ENCODE measurements around the gene PSMC1.

The PSMC1 gene

DNA sequence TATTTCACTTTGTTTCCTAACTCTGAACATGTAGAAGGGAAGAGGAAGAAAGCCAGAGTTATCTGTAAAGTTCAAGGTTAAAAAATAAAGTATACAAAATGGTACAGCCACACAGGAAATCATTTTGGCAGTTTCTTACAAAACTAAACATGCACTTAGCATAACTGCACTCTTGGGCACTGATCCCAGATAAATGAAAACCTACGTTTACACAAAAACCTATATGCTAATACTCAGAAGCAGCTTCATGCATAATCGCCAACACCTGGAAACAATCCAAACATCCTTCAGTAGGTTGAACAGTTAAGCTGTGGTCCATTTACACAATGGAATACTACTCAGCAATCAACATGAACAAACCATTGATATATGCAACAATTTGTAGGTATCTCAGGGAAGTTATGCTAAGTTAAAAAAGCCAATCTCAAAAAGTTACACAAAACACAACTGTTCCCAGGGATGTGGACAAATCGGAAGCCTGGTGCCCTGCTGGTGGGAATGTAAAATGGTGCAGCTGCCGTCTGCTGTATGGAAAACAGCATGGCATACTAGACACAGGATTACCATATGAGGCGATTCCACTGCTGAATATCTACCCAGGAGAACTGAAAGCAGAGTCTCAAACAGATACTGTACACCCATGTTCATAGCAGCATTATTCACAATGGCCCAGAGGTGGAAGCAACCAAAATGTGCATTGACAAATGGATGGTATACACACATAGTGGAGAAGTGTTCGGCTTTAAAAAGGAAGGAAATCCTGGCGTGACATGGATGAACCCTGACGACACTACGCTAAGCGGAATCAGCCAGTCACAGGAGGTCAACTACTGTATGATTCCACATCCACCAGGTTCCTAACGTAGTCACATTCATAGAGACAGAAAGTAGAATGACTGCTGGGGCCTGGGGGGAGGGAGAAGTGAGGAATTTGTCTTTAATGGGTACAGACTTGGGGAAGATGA is 37.7 kb downstream of the PSMC1 start:
- no peak for DNase-seq (ENCODE audit: low read depth)
- H3K4me3 ChIP-seq (ENCODE audit: low read depth, low read length) = no peak overlapping the region
- in situ Hi-C loops (cut with HindIII; ENCODE audit: low sequenced_read_pairs) = no loop called here
- TF ChIP-seq, protein P1, sequence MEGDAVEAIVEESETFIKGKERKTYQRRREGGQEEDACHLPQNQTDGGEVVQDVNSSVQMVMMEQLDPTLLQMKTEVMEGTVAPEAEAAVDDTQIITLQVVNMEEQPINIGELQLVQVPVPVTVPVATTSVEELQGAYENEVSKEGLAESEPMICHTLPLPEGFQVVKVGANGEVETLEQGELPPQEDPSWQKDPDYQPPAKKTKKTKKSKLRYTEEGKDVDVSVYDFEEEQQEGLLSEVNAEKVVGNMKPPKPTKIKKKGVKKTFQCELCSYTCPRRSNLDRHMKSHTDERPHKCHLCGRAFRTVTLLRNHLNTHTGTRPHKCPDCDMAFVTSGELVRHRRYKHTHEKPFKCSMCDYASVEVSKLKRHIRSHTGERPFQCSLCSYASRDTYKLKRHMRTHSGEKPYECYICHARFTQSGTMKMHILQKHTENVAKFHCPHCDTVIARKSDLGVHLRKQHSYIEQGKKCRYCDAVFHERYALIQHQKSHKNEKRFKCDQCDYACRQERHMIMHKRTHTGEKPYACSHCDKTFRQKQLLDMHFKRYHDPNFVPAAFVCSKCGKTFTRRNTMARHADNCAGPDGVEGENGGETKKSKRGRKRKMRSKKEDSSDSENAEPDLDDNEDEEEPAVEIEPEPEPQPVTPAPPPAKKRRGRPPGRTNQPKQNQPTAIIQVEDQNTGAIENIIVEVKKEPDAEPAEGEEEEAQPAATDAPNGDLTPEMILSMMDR (IDR thresholded peaks at IDR 0.05; ENCODE audit: low read depth, low read length, missing control alignments) = no peak

DNA sequence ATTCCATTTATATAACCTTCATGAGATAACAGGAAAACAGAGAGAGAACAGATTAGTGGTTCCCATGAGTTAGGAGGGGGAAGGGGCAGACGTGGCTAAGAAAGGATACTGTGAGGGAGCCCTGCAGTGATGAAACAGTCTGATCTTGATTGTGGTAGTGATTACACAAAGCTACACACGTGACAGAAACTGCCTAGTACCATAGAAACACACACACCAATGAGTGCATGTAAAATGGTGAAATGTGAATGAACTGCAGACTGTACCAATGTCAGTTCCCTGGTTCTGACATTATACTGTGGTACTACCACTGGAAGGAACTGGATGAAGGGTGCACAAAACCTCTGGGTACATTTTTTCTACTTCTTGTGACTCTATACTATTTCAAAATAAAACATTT is 38.5 kb downstream of the PSMC1 start:
- in situ Hi-C loops (cut with HindIII; ENCODE audit: low sequenced_read_pairs) = no loop called here
- no peak for DNase-seq (ENCODE audit: low read depth)
- TF ChIP-seq, protein P1 (IDR thresholded peaks at IDR 0.05; ENCODE audit: low read depth, low read length, missing control alignments) = no peak
- no peak overlapping the region for H3K4me3 ChIP-seq (ENCODE audit: low read depth, low read length)

DNA sequence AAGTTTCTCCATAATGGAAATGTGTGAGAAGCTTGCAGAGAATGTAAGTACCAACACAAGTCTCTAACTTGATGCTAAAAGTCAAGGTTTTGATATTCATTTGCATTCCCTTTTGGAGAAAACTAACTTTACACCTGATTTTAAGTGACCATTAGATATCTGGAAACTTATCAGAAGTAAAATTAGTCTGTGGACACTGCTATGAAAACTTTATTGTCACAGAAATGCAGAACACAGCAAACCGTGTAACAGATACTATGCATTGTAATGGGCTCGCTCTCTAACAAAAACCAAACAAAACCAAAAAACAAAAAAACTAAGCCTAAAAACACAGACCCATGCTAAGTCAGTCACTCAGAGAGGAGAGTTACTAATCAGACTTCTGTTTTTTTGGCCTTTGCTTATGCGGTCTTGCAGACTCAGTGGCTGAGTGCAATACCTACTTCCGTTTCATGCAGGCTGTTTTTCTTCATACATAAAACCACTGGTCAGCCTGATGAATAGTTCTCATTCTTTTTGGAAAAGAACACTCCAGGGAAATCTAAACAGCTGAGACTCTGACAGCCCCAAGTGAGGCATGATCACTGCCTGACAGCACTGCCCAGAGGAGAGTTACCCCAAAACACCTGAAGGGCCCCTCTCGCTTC is 39.6 kb downstream of the PSMC1 start:
- TF ChIP-seq, protein P1 (IDR thresholded peaks at IDR 0.05; ENCODE audit: low read depth, low read length, missing control alignments) = no peak
- in situ Hi-C loops (cut with HindIII; ENCODE audit: low sequenced_read_pairs) = no loop called here
- H3K4me3 ChIP-seq (ENCODE audit: low read depth, low read length) = no peak overlapping the region
- no peak for DNase-seq (ENCODE audit: low read depth)

DNA sequence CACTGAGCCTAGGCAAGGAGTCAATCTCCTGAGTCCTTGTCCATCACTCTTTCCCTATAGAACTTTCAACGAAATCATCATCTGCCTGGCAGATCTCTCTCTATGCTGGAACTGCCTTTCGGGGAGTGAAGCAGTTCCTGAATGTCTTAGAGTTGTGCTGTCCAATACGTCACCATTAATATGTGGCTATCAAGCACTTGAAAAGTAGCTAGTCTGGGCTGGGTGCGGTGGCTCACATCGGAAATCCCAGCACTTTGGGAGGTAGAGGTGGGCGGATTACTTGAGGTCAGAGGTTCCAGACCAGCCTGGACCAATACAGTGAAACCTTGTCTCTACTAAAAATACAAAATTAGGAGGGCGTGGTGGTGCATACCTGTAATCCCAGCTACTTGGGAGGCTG is 40.3 kb downstream of the PSMC1 start:
- DNase-seq (ENCODE audit: low read depth) = no peak
- in situ Hi-C loops (cut with HindIII; ENCODE audit: low sequenced_read_pairs) = no loop called here
- TF ChIP-seq, protein P1 (IDR thresholded peaks at IDR 0.05; ENCODE audit: low read depth, low read length, missing control alignments) = no peak
- H3K4me3 ChIP-seq (ENCODE audit: low read depth, low read length) = no peak overlapping the region

DNA sequence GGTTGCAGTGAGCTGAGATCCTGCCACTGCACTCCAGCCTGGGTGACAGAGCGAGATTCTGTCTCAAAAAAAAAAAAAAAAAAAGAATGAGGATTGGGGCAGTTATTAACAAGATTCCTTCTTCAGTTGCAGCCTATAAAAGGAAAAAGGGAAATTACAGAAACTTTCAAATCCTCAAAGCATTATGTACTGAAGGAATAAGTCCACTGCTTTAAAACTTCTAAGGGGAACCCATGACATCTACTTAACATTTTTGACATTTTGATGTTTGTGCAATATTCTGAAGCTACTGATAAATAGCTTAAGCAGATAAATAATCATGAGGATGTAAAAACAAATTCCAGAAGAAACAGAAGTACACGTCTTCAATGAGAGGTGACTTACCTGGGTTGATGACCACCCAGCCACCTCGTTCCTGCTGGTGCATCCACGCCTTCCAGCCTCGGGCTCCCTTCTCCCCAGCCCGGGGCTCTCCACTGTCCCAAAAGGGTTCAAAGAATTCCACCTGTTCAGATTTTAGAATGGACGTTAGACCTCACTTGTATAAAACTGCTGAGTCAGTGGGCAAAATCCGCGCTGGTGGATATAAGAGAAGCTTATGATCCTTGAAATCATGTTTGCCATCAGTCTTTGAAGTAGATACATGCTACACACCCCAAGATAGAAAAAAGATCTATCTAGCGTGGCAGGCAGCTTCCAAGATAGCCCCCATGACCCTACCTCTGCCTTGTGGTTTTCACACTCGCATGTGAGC is 41.7 kb downstream of the PSMC1 start:
- no peak for DNase-seq (ENCODE audit: low read depth)
- TF ChIP-seq, protein P1 (IDR thresholded peaks at IDR 0.05; ENCODE audit: low read depth, low read length, missing control alignments) = no peak
- in situ Hi-C loops (cut with HindIII; ENCODE audit: low sequenced_read_pairs) = no loop called here
- no peak overlapping the region for H3K4me3 ChIP-seq (ENCODE audit: low read depth, low read length)

DNA sequence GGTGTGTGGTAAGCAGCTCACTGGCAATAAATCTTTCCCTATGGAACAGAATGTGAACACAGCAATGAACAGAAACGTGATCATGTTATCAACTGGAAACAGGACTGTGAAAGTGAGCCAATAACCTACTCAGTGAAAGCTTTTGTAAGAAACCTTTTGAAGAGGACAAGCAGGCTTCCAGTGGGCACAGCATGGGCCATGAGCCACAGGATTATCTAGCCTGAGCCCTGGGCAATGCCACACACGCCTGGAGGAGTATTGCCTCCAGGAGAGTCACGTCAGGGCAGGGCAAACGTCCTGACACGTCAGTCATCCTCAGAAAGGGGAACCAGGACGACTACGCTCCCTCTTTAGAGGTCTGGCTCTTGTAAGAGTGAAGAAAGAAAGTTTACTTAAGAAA is 43.1 kb downstream of the PSMC1 start:
- H3K4me3 ChIP-seq (ENCODE audit: low read depth, low read length) = no peak overlapping the region
- TF ChIP-seq, protein P1 (IDR thresholded peaks at IDR 0.05; ENCODE audit: low read depth, low read length, missing control alignments) = no peak
- in situ Hi-C loops (cut with HindIII; ENCODE audit: low sequenced_read_pairs) = no loop called here
- DNase-seq (ENCODE audit: low read depth) = no peak

All from astrocyte of the cerebellum (primary cell).